OCI-LY7 (cell line): ENCODE data around the gene PLAAT5.

Experiments used
- CTCF ChIP-seq: fragments of 200-600 bp; sonication (generic); conservative IDR thresholded peaks from 2 replicates; pipeline ENCODE4 v1.5.1; 2014; ENCODE audit warnings: mild to moderate bottlenecking, antibody characterized with exemption, low read length, moderate library complexity, mixed read lengths
- EZH2phosphoT487 ChIP-seq: fragments of 200-600 bp; sonication (generic); IDR thresholded peaks from 2 replicates; pipeline ENCODE4 v1.6.1; 2018; ENCODE audit warnings: low read depth, borderline replicate concordance, mild to moderate bottlenecking, mixed run types, antibody characterized with exemption, low read length, moderate library complexity, mixed read lengths

DNA sequence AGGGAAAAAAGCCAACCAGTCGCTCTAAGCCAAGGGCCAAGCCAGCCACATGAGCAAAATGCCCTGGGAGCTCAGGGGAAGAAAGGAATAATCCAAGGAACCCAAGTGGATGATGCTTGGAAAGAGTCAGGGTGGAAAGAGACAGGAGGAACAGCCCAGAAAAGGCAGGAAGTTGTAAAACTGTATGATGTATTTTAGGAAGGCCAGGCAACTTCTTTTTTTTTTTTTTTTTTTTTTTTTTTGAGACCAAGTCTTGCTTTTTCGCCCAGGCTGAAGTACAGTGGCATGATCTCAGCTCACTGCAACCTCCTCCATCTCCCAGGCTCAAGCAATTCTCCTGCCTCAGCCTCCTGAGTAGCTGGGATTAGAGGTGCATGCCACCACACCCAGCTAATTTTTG lies 16.5 kb upstream of the PLAAT5 start:
- TF ChIP-seq CTCF (no peak), EZH2phosphoT487 (no peak)
